H9 (cell line): Measurements from ENCODE around the gene TCF4. TPM values are rescaled to one million over a fixed set of nuclear protein-coding genes. Genes with fewer than 3 reads are reported as not detected.
A peak's percentile ranks its signal among the peaks of the same experiment; 100 is the strongest.

Source experiments
- DNase-seq: peaks from one replicate; pipeline ENCODE4 v3.0.0-alpha.2; 2017
- H2AFZ ChIP-seq: one replicate; pipeline ENCODE4 v1.6.1; 2013; ENCODE audit warnings: mild to moderate bottlenecking, low read length, control low read depth, moderate library complexity
- H2AK5ac ChIP-seq: 2 replicates; pipeline ENCODE4 v1.6.1; 2013; ENCODE audit warnings: low read length, control low read depth, mixed read lengths; ENCODE audit not compliant: insufficient read length
- H2BK120ac ChIP-seq: one replicate; pipeline ENCODE4 v1.6.1; 2013; ENCODE audit warnings: low read depth, mild to moderate bottlenecking, low read length, control low read depth, inconsistent platforms; ENCODE audit not compliant: poor library complexity, severe bottlenecking
- H2BK12ac ChIP-seq: 2 replicates; pipeline ENCODE4 v1.6.1; 2013; ENCODE audit warnings: low read length, control low read depth, mixed read lengths, low read depth; ENCODE audit not compliant: insufficient read length
- H2BK15ac ChIP-seq: 2 replicates; pipeline ENCODE4 v1.6.1; 2013; ENCODE audit warnings: low read depth, low read length, control low read depth
- H2BK20ac ChIP-seq: one replicate; pipeline ENCODE4 v1.6.1; 2013; ENCODE audit warnings: low read depth, mild to moderate bottlenecking, low read length, control low read depth, inconsistent platforms; ENCODE audit not compliant: poor library complexity, severe bottlenecking
- H2BK5ac ChIP-seq: 2 replicates; pipeline ENCODE4 v1.6.1; 2013; ENCODE audit warnings: low read length, control low read depth, mixed read lengths; ENCODE audit not compliant: insufficient read length
- H3K14ac ChIP-seq: 2 replicates; pipeline ENCODE4 v1.6.1; 2013; ENCODE audit warnings: low read length, control low read depth; ENCODE audit not compliant: insufficient read depth
- H3K18ac ChIP-seq: 2 replicates; pipeline ENCODE4 v1.6.1; 2013; ENCODE audit warnings: low read depth, mild to moderate bottlenecking, mixed read lengths, low read length, control low read depth; ENCODE audit not compliant: insufficient read length
- H3K23ac ChIP-seq: 2 replicates; pipeline ENCODE4 v1.6.1; 2013; ENCODE audit warnings: low read length, control low read depth, mixed read lengths, low read depth; ENCODE audit not compliant: insufficient read length
- H3K23me2 ChIP-seq: 2 replicates; pipeline ENCODE4 v1.6.1; 2013; ENCODE audit warnings: low read depth, mild to moderate bottlenecking, mixed read lengths, low read length, control low read depth; ENCODE audit not compliant: insufficient read length, poor library complexity, severe bottlenecking
- H3K27ac ChIP-seq: 2 replicates; pipeline ENCODE4 v1.5.1; 2013; ENCODE audit warnings: low read length, control low read depth, mixed read lengths, low read depth; ENCODE audit not compliant: insufficient read length
- H3K27me3 ChIP-seq: 2 replicates; pipeline ENCODE4 v1.6.1; 2013; ENCODE audit warnings: low read length, control low read depth, inconsistent platforms; ENCODE audit not compliant: insufficient read depth
- H3K4ac ChIP-seq: 2 replicates; pipeline ENCODE4 v1.6.1; 2013; ENCODE audit warnings: low read depth, mild to moderate bottlenecking, control low read depth, inconsistent platforms, low read length, moderate library complexity
- H3K4me1 ChIP-seq: 2 replicates; pipeline ENCODE4 v1.6.1; 2013; ENCODE audit warnings: low read length, control low read depth, inconsistent platforms; ENCODE audit not compliant: insufficient read depth
- H3K4me2 ChIP-seq: 2 replicates; pipeline ENCODE4 v1.6.1; 2013; ENCODE audit warnings: low read length, control low read depth, mixed read lengths; ENCODE audit not compliant: insufficient read length, insufficient read depth
- H3K56ac ChIP-seq: 2 replicates; pipeline ENCODE4 v1.6.1; 2013; ENCODE audit warnings: low read depth, mild to moderate bottlenecking, mixed read lengths, low read length, control low read depth; ENCODE audit not compliant: insufficient read length
- H3K79me1 ChIP-seq: 2 replicates; pipeline ENCODE4 v1.6.1; 2013; ENCODE audit warnings: low read depth, mild to moderate bottlenecking, moderate library complexity, low read length, control low read depth, inconsistent platforms; ENCODE audit not compliant: insufficient read depth, poor library complexity, severe bottlenecking
- H3K79me2 ChIP-seq: 2 replicates; pipeline ENCODE4 v1.6.1; 2013; ENCODE audit warnings: low read length, control low read depth, inconsistent platforms; ENCODE audit not compliant: insufficient read depth
- H3K9ac ChIP-seq: 2 replicates; pipeline ENCODE4 v1.6.1; 2013; ENCODE audit warnings: low read length, control low read depth, mixed read lengths; ENCODE audit not compliant: insufficient read length; ENCODE audit errors: extremely low read depth
- H3K9me3 ChIP-seq: one replicate; pipeline ENCODE4 v1.6.1; 2013; ENCODE audit warnings: low read depth, low read length, inconsistent platforms; ENCODE audit not compliant: control insufficient read depth
- H3T11ph ChIP-seq: one replicate; pipeline ENCODE4 v1.6.1; 2013; ENCODE audit warnings: mild to moderate bottlenecking, low read length, control low read depth, inconsistent platforms
- H4K20me1 ChIP-seq: one replicate; pipeline ENCODE4 v1.6.1; 2013; ENCODE audit not compliant: control insufficient read depth, insufficient read length, insufficient read depth
- H4K5ac ChIP-seq: 2 replicates; pipeline ENCODE4 v1.6.1; 2013; ENCODE audit warnings: low read depth, mild to moderate bottlenecking, mixed read lengths, low read length, control low read depth; ENCODE audit not compliant: insufficient read length
- H4K8ac ChIP-seq: replicated peaks from 2 replicates; pipeline ENCODE4 v1.6.1; 2013; ENCODE audit warnings: low read length, control low read depth, mixed read lengths, low read depth; ENCODE audit not compliant: insufficient read length
- H4K91ac ChIP-seq: 2 replicates; pipeline ENCODE4 v1.6.1; 2013; ENCODE audit warnings: low read depth, mild to moderate bottlenecking, moderate library complexity, mixed read lengths, low read length, control low read depth; ENCODE audit not compliant: insufficient read length
- H3K27ac Mint-ChIP-seq, 3 experiments: 2 replicates in 2 of 3; 3 replicates in 1 of 3; pipeline ENCODE4 v1.8.0; 2020 to 2021; ENCODE audit warnings: mixed read lengths in 3 of 3, mild to moderate bottlenecking in 1 of 3, moderate library complexity in 1 of 3
- H3K27me3 Mint-ChIP-seq: 2 replicates; pipeline ENCODE4 v1.8.0; 2021; ENCODE audit warnings: low read depth, mild to moderate bottlenecking, moderate library complexity, mixed read lengths
- H3K36me3 Mint-ChIP-seq, 3 experiments: 2 replicates in 2 of 3; 3 replicates in 1 of 3; pipeline ENCODE4 v1.8.0; 2020 to 2021; ENCODE audit warnings: low read depth in 3 of 3, mixed read lengths in 3 of 3; ENCODE audit not compliant: insufficient read depth in 1 of 3
- H3K4me1 Mint-ChIP-seq, 2 experiments: 2 replicates each; pipeline ENCODE4 v1.8.0; 2020; ENCODE audit warnings: mixed read lengths in 2 of 2
- H3K4me3 Mint-ChIP-seq, 2 experiments: 2 replicates in 1 of 2; 3 replicates in 1 of 2; pipeline ENCODE4 v1.8.0; 2020 to 2021; ENCODE audit warnings: mild to moderate bottlenecking in 2 of 2, mixed read lengths in 2 of 2, moderate library complexity in 1 of 2
- H3K9me3 Mint-ChIP-seq, 2 experiments: 2 replicates in 1 of 2; 3 replicates in 1 of 2; pipeline ENCODE4 v1.8.0; 2020; ENCODE audit warnings: mild to moderate bottlenecking in 2 of 2, mixed read lengths in 2 of 2, moderate library complexity in 1 of 2
- CTCF ChIP-seq: fragments of 200-600 bp; sonication (generic); conservative IDR thresholded peaks from 3 replicates; pipeline ENCODE4 v1.8.0; 2021; ENCODE audit warnings: antibody characterized with exemption, mild to moderate bottlenecking
- WGBS: extraction: QIAGEN DNeasy Blood & Tissue Kit; methylation state at CpG from one replicate; pipeline ENCODE4 v1.1.7; 2013; ENCODE audit warnings: missing lambda C conversion rate, low lambda C conversion rate, mixed read lengths; ENCODE audit not compliant: insufficient read length; ENCODE audit errors: extremely low coverage; 5-methylcytosine and 5-hydroxymethylcytosine counted together
- total RNA-seq: library from RNA; stranded (reverse); gene quantifications from 2 replicates; pipeline ENCODE4 v1.2.1, GENCODE V29; 2021

The TCF4 gene
- total RNA-seq, 1 experiment from 2014 or later, result 99.4 TPM

- TF ChIP-seq CTCF, result peak; percentile 21; the same call in 1 of the 3 replicates
- H3K4me1 Mint-ChIP-seq, result peaks cover 58 to 74% of the 10 kb centered on the region in 2 experiments
- no CpG with 5 or more reads among the region's 3 CpGs for WGBS
These were observed 162.3 kb downstream of the TCF4 start for GRCh38 chr18:55425698-55426097.

More at GRCh38 chr18:55425698-55426097, 162.3 kb downstream of the TCF4 start:
- H2AK5ac ChIP-seq, result no peak overlapping the region
- no peaks in the 10 kb centered on the region for H4K20me1 ChIP-seq
- Mint-ChIP-seq H3K36me3 (no peaks in the 10 kb centered on the region; a peak in 2 of 7 replicates), H3K27me3 (no peaks in the 10 kb centered on the region), H3K4me3 (no peak overlapping the region), H3K27ac (peak overlapping the region in 1 of 3 experiments; percentile 44; a peak in 3 of 7 replicates), H3K9me3 (no peaks in the 10 kb centered on the region; a peak in 1 of 5 replicates)
- no peaks in the 10 kb centered on the region for H3K79me1 ChIP-seq
- no peak overlapping the region for H3K4me2 ChIP-seq
- H3K27ac ChIP-seq, result no peak overlapping the region
- DNase-seq, result no peak
- peaks cover 13% of the 10 kb centered on the region; the same call in 1 of the 2 replicates for H3K79me2 ChIP-seq
- H3K9me3 ChIP-seq, result no peaks in the 10 kb centered on the region
- no peak overlapping the region for H2BK20ac ChIP-seq
- no peak overlapping the region for H3K23ac ChIP-seq
- H4K91ac ChIP-seq, result no peak overlapping the region
- no peak overlapping the region for H3K18ac ChIP-seq
- no peak overlapping the region for H3K56ac ChIP-seq
- no peak overlapping the region for H2BK120ac ChIP-seq
- peaks cover 13% of the 10 kb centered on the region for H3K4me1 ChIP-seq
- H2AFZ ChIP-seq, result no peak overlapping the region
- no peak overlapping the region for H4K5ac ChIP-seq
- H2BK15ac ChIP-seq, result no peak overlapping the region
- H2BK5ac ChIP-seq, result no peak overlapping the region
- H3K14ac ChIP-seq, result no peak overlapping the region
- no peaks in the 10 kb centered on the region for H3K23me2 ChIP-seq
- no peaks in the 10 kb centered on the region for H3K27me3 ChIP-seq
- H3K9ac ChIP-seq, result no peak overlapping the region
- H2BK12ac ChIP-seq, result no peak overlapping the region
- no peak overlapping the region for H3T11ph ChIP-seq
- no peak overlapping the region for H3K4ac ChIP-seq
- no peak overlapping the region for H4K8ac ChIP-seq
